HepG2 (cell line): ENCODE results near the gene TRIM28. TPM values are rescaled to one million over a fixed set of nuclear protein-coding genes. Genes with fewer than 3 reads are reported as not detected.

Experiments used
- ARHGAP35 ChIP-seq: sonication (generic); formaldehyde crosslinking; IDR thresholded peaks from 2 replicates; pipeline ENCODE4 v1.9.0; 2022; ENCODE audit warnings: mild to moderate bottlenecking, inconsistent platforms, moderate library complexity, missing genetic modification reagents, borderline replicate concordance
- DR1 ChIP-seq: sonication (generic); formaldehyde crosslinking; IDR thresholded peaks from 2 replicates; pipeline ENCODE4 v1.8.0; 2021; ENCODE audit warnings: mild to moderate bottlenecking, missing genetic modification reagents, inconsistent platforms
- E2F1 ChIP-seq: sonication (generic); formaldehyde crosslinking; IDR thresholded peaks from 2 replicates; pipeline ENCODE4 v1.5.0; 2020; ENCODE audit warnings: missing genetic modification reagents
- FOXK2 ChIP-seq: fragments of 450-650 bp; IDR thresholded peaks from 2 replicates; pipeline ENCODE4 v1.6.1; 2016
- HNRNPH1 ChIP-seq: fragments of 200-400 bp; formaldehyde crosslinking; optimal IDR thresholded peaks from 2 replicates; pipeline ENCODE3; 2017; ENCODE audit warnings: mild to moderate bottlenecking, low read depth, low read length
- RXRA ChIP-seq: sonication (generic); formaldehyde crosslinking; IDR thresholded peaks from 2 replicates; pipeline ENCODE4 v1.5.1; 2020; ENCODE audit warnings: missing genetic modification reagents
- STAG1 ChIP-seq: sonication (generic); formaldehyde crosslinking; IDR thresholded peaks from 2 replicates; pipeline ENCODE4 v1.4.0; 2020; ENCODE audit warnings: missing genetic modification reagents
- TIGD3 ChIP-seq: sonication (generic); formaldehyde crosslinking; IDR thresholded peaks from 2 replicates; pipeline ENCODE4 v1.5.1; 2020; ENCODE audit warnings: mild to moderate bottlenecking, missing genetic modification reagents, borderline replicate concordance
- TP53 ChIP-seq: sonication (generic); formaldehyde crosslinking; conservative IDR thresholded peaks from 2 replicates; pipeline ENCODE4 v1.4.0; 2020; ENCODE audit warnings: missing genetic modification reagents
- ZNF232 ChIP-seq: sonication (generic); formaldehyde crosslinking; IDR thresholded peaks from 2 replicates; pipeline ENCODE4 v1.4.0; 2020; ENCODE audit warnings: missing genetic modification reagents, borderline replicate concordance
- ZNF564 ChIP-seq: sonication (generic); formaldehyde crosslinking; IDR thresholded peaks from 2 replicates; pipeline ENCODE4 v1.8.1; 2023; ENCODE audit warnings: mild to moderate bottlenecking, missing genetic modification reagents
- polyA plus RNA-seq, 8 experiments: library from polyadenylated mRNA; depleted of rRNA in 3 of 8; stranded (reverse) in 7 of 8; unstranded in 1 of 8; fragments of >200 nt; fragmentation: Illumina TruSeq in 4 of 8; extraction: Trizol in 4 of 8; gene quantifications; 2 replicates each; pipeline versions ENCODE4 v1.2.1 to v1.2.3, GENCODE V29; 2011 to 2016; ENCODE audit warnings: low read depth in 4 of 8, missing spikeins in 1 of 8, mixed read lengths in 1 of 8; ENCODE audit not compliant: insufficient read depth in 1 of 8
- total RNA-seq, 5 experiments: library from RNA; depleted of rRNA; stranded (reverse); fragments of >200 nt; fragmentation: Illumina TruSeq; extraction: Trizol; gene quantifications; 2 replicates each; pipeline ENCODE4 v1.2.3, GENCODE V29; 2016; ENCODE audit warnings: low read depth in 1 of 5
- TF ChIP-seq, protein P1 (sequence below): sonication (generic); formaldehyde crosslinking; conservative IDR thresholded peaks from 2 replicates; pipeline ENCODE4 v1.4.0; 2020; ENCODE audit warnings: missing genetic modification reagents
- TF ChIP-seq, protein P2 (sequence below): sonication (generic); formaldehyde crosslinking; IDR thresholded peaks from 2 replicates; pipeline ENCODE4 v1.4.0; 2020; ENCODE audit warnings: mild to moderate bottlenecking, low read depth, missing genetic modification reagents
- TF ChIP-seq, protein P3 (sequence below): sonication (generic); formaldehyde crosslinking; IDR thresholded peaks from 2 replicates; pipeline ENCODE4 v1.4.0; 2020; ENCODE audit warnings: missing genetic modification reagents
- TF ChIP-seq, protein P4 (sequence below): sonication (generic); formaldehyde crosslinking; IDR thresholded peaks from 2 replicates; pipeline ENCODE4 v1.4.0; 2020; ENCODE audit warnings: low read depth, mild to moderate bottlenecking, missing genetic modification reagents

The TRIM28 gene
- total and polyA plus RNA-seq, 2 of the 13 experiments (the other 11 are each of a cell fraction or from before 2014, with no cell fraction given) = 361 to 439 TPM

DNA sequence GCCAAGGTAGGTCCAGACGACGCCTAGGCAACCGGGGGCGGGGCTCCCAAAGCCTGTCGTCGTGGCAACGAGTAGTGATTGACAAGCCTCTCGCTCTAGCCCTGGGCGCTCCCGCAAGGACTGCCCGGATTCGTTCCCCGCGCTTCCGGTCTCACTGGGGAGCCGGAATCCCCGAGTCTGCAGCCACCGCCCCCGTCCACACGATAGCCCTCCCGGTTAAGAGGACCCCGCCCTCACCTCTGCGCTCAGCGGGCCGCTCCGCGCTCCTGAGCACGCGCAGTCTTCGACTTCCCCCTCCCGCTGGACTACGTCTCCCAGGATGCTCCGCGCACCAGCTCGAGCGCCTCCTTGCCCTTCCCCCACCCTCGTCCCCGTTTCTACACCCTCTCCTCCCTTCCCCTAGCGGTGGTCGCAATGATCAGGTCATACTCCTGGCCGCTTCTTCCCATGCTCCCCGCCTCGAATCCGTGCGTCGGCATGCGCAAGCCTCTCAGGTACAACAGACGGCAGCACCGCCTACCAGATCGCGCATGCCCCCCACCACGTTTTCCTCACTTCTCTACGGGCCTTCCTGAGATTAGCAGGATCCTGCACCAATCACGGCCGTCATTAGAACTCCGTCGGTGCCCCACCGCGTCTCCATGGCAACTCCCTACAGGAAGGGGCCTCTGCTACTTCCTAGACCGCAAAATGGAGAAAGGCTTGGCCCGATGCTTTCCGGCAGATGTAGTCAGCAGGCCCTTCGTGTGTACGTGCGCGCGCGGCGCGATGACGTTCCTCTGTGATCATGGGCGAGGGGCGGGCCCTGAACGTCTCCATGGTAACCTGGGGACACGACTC, 29.2 kb downstream of the TRIM28 start, which contains the start of gene MZF1 (continued):
- no peak for TF ChIP-seq ZNF564 (CRISPR knock-in tag)
- TF ChIP-seq, protein P1, sequence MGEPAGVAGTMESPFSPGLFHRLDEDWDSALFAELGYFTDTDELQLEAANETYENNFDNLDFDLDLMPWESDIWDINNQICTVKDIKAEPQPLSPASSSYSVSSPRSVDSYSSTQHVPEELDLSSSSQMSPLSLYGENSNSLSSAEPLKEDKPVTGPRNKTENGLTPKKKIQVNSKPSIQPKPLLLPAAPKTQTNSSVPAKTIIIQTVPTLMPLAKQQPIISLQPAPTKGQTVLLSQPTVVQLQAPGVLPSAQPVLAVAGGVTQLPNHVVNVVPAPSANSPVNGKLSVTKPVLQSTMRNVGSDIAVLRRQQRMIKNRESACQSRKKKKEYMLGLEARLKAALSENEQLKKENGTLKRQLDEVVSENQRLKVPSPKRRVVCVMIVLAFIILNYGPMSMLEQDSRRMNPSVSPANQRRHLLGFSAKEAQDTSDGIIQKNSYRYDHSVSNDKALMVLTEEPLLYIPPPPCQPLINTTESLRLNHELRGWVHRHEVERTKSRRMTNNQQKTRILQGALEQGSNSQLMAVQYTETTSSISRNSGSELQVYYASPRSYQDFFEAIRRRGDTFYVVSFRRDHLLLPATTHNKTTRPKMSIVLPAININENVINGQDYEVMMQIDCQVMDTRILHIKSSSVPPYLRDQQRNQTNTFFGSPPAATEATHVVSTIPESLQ (CRISPR knock-in tag) = no peak
- 0 out of 2 replicates have a peak, but pooled peaks have one; percentile 19 for TF ChIP-seq ZNF232
- TF ChIP-seq, protein P2, sequence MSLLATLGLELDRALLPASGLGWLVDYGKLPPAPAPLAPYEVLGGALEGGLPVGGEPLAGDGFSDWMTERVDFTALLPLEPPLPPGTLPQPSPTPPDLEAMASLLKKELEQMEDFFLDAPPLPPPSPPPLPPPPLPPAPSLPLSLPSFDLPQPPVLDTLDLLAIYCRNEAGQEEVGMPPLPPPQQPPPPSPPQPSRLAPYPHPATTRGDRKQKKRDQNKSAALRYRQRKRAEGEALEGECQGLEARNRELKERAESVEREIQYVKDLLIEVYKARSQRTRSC (CRISPR knock-in tag) = peak; percentile 19; the same call in 1 of the 2 replicates
- TF ChIP-seq, protein P3, sequence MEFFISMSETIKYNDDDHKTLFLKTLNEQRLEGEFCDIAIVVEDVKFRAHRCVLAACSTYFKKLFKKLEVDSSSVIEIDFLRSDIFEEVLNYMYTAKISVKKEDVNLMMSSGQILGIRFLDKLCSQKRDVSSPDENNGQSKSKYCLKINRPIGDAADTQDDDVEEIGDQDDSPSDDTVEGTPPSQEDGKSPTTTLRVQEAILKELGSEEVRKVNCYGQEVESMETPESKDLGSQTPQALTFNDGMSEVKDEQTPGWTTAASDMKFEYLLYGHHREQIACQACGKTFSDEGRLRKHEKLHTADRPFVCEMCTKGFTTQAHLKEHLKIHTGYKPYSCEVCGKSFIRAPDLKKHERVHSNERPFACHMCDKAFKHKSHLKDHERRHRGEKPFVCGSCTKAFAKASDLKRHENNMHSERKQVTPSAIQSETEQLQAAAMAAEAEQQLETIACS (CRISPR knock-in tag) = no peak
- TF ChIP-seq TP53 (CRISPR knock-in tag) = no peak
- 0 out of 2 replicates have a peak, but pooled peaks have one; percentile 38 for TF ChIP-seq ARHGAP35 (CRISPR knock-in tag)
- TF ChIP-seq E2F1 (CRISPR knock-in tag) = no peak; the same call in 1 of the 2 replicates
- peak; percentile 58; the same call in 1 of the 2 replicates for TF ChIP-seq TIGD3 (CRISPR knock-in tag)
- peak; percentile 65 for TF ChIP-seq RXRA (CRISPR knock-in tag)
- TF ChIP-seq DR1 (CRISPR knock-in tag) = 0 out of 2 replicates have a peak, but pooled peaks have one; percentile 30
- peak; percentile 66; the same call in 1 of the 2 replicates for TF ChIP-seq FOXK2
- TF ChIP-seq STAG1 (CRISPR knock-in tag) = no peak
- no peak for TF ChIP-seq HNRNPH1
- TF ChIP-seq, protein P4, sequence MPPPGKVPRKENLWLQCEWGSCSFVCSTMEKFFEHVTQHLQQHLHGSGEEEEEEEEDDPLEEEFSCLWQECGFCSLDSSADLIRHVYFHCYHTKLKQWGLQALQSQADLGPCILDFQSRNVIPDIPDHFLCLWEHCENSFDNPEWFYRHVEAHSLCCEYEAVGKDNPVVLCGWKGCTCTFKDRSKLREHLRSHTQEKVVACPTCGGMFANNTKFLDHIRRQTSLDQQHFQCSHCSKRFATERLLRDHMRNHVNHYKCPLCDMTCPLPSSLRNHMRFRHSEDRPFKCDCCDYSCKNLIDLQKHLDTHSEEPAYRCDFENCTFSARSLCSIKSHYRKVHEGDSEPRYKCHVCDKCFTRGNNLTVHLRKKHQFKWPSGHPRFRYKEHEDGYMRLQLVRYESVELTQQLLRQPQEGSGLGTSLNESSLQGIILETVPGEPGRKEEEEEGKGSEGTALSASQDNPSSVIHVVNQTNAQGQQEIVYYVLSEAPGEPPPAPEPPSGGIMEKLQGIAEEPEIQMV (CRISPR knock-in tag) = 0 out of 2 replicates have a peak, but pooled peaks have one; percentile 26
